OCI-M1 (cell line): ENCODE measurements around the gene RAP2A.

Source experiments
- DNase-seq: peaks from one replicate; lab custom pipeline; 2025; lab: John Stamatoyannopoulos, UW

Gene RAP2A

GRCh38 chr13:97422118-97423054, 11.6 kb upstream of the RAP2A start:
- peak; percentile 80 for DNase-seq

- DNase-seq = no peak
Measured at GRCh38 chr13:97423300-97424045, 10.5 kb upstream of the RAP2A start.

- peak; percentile 60 for DNase-seq
Measured at GRCh38 chr13:97425590-97425989, 8.4 kb upstream of the RAP2A start.

GRCh38 chr13:97426695-97427094, 7.3 kb upstream of the RAP2A start:
- DNase-seq = no peak

- DNase-seq = peak; percentile 35
Measured at GRCh38 chr13:97429681-97430081, 4.3 kb upstream of the RAP2A start.

- DNase-seq = no peak
Measured at GRCh38 chr13:97430296-97430695, 3.7 kb upstream of the RAP2A start.

GRCh38 chr13:97431171-97431764, 2.7 kb upstream of the RAP2A start:
- DNase-seq = no peak

- no peak for DNase-seq
Measured at GRCh38 chr13:97432232-97432916, 1.6 kb upstream of the RAP2A start.

- peak; percentile 99 for DNase-seq
Measured at GRCh38 chr13:97432917-97433726, 847 bp upstream of the RAP2A start.

GRCh38 chr13:97434397-97435201, 630 bp downstream of the RAP2A start:
- peak; percentile 73 for DNase-seq

GRCh38 chr13:97435323-97435722, 1.4 kb downstream of the RAP2A start:
- DNase-seq = peak; percentile 32

GRCh38 chr13:97435794-97436193, 1.8 kb downstream of the RAP2A start:
- DNase-seq = peak; percentile 15

GRCh38 chr13:97436845-97437244, 2.9 kb downstream of the RAP2A start:
- DNase-seq = no peak

- DNase-seq = no peak
Measured at GRCh38 chr13:97437729-97438128, 3.8 kb downstream of the RAP2A start.

GRCh38 chr13:97438856-97439595, 5.1 kb downstream of the RAP2A start:
- no peak for DNase-seq

- DNase-seq = no peak
Measured at GRCh38 chr13:97440598-97441170, 6.7 kb downstream of the RAP2A start.

- DNase-seq = no peak
Measured at GRCh38 chr13:97441368-97441767, 7.4 kb downstream of the RAP2A start.

GRCh38 chr13:97445522-97446187, 11.7 kb downstream of the RAP2A start:
- no peak for DNase-seq

- DNase-seq = no peak
Measured at GRCh38 chr13:97446448-97446847, 12.5 kb downstream of the RAP2A start.
